AG10803 (cell line): ENCODE results near the gene SERPINA12.

ENCODE experiments used
- DNase-seq: peaks from one replicate; pipeline ENCODE4 v3.0.0; 2010; ENCODE audit warnings: low read depth
- H3K4me3 ChIP-seq: 2 replicates; pipeline ENCODE4 v1.5.1; 2011; ENCODE audit warnings: mild to moderate bottlenecking, low read length, control low read depth
- TF ChIP-seq, protein P1 (sequence below): conservative IDR thresholded peaks from 2 replicates; pipeline ENCODE4 v1.5.1; 2011; ENCODE audit warnings: mild to moderate bottlenecking, low read length, control low read depth, inconsistent platforms

Gene SERPINA12

DNA sequence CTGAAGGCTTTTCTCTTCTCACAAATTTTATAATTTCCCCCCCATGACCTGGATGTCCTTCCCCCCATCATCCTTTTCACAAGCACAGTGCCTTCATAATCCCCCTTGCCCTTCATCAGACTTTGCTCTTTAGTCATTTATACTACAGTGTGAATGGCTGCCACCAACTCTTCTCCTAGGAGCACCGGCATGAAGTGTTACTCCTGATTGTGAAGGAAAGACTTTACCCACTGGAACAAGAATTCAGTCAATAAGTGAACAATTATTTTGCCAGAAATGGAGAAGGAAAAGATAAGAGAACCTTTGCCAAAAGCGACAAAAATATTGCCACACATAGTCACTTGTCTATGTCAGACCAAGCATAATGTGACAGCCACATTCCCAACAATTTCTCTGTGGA lies 38.2 kb downstream of the SERPINA12 start:
- TF ChIP-seq, protein P1, sequence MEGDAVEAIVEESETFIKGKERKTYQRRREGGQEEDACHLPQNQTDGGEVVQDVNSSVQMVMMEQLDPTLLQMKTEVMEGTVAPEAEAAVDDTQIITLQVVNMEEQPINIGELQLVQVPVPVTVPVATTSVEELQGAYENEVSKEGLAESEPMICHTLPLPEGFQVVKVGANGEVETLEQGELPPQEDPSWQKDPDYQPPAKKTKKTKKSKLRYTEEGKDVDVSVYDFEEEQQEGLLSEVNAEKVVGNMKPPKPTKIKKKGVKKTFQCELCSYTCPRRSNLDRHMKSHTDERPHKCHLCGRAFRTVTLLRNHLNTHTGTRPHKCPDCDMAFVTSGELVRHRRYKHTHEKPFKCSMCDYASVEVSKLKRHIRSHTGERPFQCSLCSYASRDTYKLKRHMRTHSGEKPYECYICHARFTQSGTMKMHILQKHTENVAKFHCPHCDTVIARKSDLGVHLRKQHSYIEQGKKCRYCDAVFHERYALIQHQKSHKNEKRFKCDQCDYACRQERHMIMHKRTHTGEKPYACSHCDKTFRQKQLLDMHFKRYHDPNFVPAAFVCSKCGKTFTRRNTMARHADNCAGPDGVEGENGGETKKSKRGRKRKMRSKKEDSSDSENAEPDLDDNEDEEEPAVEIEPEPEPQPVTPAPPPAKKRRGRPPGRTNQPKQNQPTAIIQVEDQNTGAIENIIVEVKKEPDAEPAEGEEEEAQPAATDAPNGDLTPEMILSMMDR: no peak
- no peak overlapping the region for H3K4me3 ChIP-seq
- DNase-seq: no peak

DNA sequence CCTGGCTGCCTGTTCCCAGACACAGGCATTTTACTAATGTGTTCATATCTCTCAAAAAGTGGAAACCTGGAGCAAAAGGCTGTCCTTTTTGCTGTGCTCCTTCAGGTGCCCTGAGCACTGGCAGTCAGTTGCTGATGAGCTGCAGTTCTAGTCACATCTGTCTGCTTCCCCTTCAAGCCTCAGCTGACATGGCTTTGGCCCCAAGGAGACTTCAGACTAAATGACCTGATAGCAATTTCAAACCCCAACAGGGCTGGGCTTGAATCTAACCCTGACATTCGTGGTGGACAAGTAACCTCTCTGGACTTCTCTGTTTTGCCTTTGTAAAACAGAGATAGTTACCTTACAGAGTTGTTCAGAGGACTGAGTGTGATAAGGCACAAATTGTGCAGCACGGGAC lies 39.0 kb downstream of the SERPINA12 start:
- H3K4me3 ChIP-seq: no peak overlapping the region
- TF ChIP-seq, protein P1: no peak
- DNase-seq: no peak

DNA sequence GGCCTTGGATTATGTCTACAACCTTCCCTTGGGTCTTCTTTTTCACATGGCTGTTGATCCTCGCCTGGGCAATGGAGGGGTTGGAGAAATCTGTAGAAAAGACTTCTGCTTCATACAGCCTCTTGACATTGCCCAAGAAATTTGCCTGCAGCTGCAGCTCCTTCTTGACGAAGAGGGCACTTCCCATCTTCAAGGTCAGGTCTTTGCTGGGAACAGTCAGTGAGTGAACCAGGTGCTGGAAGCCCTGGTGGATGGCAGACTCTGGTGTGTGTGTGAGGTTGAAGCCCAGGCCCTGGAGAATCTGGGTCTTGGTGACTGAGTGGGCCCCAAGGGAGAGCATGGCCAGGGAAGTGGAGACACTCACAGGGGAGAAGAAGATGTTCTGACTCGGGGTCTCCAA lies 40.0 kb downstream of the SERPINA12 start:
- TF ChIP-seq, protein P1: no peak
- DNase-seq: no peak
- no peak overlapping the region for H3K4me3 ChIP-seq

DNA sequence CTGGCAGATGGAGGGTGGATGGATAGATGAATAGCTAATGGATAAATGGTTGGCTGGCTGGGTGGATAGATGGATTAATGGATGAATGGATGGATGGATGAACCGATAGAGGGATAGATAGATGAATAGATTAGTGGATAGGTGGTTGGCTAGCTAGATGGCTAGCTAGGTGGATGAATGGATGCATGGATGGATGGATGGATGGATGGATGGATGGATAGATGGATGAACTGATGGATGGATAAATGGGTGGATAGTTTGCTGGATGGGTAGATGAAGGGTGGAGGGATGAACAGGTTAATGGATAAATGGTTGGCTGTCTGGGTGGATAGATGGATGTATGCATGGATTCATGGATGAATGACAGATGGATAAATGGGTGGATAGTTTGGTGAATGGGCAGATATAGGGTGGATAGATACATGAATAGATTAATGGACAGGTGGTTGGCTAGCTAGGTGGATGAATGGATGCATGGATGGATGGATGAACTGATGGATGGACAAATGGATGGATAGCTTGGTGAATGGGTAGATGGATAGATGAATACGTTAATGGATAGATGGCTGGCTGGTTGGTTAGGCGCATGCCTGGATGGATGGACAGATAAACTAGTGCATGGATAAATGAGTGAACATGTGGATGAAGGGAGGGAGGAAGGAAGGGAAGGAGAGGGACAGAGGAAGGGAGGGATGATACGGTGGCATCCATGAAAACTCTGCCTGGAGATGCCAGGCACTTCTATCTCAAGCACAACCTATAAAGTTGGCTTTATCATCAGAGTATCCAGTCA lies 41.3 kb downstream of the SERPINA12 start:
- no peak overlapping the region for H3K4me3 ChIP-seq
- no peak for DNase-seq
- TF ChIP-seq, protein P1: no peak

DNA sequence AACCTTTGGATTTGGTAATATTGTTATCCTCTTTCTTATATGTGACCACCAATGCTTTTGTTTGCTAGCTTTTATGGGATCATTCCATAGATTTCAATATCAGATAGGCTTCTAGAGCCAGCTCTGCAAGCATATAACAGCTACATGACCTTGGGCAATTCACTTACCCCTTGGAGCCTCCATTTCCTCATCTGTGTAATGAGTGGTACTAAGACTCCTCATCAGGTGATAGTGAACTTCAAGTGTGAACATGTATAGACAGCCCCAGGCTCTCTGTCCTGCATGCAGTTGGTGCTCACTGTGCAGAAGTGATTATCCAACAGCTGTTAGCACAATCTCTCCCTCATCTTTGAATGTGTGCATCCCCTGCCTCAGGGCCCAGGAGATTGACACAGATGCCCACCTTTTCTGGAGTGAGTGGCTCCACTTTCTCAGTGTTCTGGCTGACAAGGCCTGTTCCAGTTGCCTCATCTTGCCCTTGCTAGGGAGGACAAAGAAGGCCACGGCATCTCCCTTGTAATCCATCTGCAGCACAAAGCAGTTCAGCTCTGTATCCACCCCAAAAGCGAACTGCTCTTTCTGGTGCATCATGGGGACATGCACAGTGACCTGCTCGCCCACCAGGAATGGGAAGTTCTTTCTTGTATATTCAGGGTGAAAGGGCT lies 42.4 kb downstream of the SERPINA12 start:
- TF ChIP-seq, protein P1: no peak
- no peak overlapping the region for H3K4me3 ChIP-seq
- DNase-seq: no peak

DNA sequence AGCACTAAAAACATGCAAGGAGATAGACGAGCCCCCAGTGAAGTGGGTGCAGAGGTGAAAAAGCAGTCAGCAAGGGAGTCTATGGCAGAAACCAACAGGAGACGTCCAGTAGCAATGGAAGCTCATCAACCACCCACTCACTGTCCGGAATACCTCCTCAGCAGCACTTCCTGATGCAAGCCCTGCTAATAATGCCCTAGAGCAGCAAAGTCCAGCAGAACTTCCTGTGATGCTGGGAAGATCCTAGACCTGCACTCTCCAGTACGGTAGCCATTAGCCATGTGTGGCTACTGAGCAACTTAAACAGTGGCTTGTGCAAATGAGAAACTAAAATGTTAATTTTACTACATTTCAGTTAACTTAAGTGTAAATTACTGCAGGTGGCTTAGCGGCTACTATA lies 44.2 kb downstream of the SERPINA12 start:
- no peak overlapping the region for H3K4me3 ChIP-seq
- TF ChIP-seq, protein P1: no peak
- no peak for DNase-seq

DNA sequence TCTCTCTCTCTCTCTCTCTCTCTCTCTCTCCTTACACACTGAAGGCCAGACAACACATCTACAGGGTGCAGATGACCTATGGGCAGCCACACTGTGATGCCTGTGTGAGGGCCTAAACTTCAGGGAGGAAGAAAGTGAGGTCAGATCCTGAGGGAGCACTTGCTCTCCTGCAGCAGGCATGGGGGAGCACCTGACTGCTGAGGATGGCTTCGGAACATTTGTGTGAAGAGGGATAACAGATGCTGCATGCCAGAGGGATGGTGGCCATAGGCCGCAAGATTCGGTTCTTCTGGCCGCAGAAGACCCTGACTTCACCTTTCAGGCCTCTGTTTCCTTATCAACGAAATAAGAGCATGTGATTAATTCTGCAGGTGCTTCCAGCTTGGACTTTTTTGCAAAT lies 45.0 kb downstream of the SERPINA12 start:
- TF ChIP-seq, protein P1: no peak
- H3K4me3 ChIP-seq: no peak overlapping the region
- DNase-seq: no peak
